Measurements from ENCODE around the gene RASIP1.
A peak's percentile ranks its signal among the peaks of the same experiment; 100 is the strongest.

DNA sequence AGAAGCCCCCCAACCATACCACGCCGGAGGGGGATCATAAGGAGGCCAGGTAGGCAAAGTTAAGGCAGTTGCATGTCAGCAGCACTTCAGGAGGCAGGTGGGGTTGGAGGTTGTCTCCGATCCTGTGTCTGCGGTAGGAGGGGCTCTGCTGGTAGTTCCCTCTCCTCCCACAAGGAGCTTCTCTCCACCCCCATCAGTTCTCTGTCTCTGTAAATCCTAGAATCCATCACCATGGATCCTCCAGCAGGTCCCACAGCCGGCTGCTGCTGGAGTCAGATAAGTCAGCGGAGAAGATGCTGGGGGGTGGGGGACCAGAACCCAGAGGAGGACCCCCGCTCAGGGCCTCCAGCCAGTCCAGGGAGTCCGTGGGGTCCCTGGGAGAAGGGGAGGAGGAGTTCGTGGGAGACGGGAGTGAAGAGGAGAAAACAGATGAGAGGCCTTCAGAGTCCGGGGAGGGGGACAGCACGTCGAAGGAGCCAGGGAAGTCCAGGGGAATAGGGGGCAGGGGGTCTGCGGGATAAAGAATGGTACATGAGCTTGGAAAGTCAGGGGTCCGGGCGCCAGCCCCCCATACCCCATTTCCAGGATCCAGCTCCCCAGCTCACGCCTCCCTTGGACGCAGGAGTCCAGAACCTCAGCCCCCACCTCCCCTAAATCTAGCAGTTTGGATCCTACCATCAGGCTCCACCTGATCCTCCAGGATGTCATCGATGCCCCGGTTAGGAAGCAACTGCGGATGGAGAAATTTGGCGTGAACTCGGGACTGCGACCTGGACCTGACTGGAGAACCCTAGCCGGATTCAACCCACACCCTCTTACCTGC, 27.2 kb downstream of the RASIP1 start:
- no peak for TF ChIP-seq POLR2A (IDR thresholded peaks at IDR 0.05)
- TF ChIP-seq, protein P1, sequence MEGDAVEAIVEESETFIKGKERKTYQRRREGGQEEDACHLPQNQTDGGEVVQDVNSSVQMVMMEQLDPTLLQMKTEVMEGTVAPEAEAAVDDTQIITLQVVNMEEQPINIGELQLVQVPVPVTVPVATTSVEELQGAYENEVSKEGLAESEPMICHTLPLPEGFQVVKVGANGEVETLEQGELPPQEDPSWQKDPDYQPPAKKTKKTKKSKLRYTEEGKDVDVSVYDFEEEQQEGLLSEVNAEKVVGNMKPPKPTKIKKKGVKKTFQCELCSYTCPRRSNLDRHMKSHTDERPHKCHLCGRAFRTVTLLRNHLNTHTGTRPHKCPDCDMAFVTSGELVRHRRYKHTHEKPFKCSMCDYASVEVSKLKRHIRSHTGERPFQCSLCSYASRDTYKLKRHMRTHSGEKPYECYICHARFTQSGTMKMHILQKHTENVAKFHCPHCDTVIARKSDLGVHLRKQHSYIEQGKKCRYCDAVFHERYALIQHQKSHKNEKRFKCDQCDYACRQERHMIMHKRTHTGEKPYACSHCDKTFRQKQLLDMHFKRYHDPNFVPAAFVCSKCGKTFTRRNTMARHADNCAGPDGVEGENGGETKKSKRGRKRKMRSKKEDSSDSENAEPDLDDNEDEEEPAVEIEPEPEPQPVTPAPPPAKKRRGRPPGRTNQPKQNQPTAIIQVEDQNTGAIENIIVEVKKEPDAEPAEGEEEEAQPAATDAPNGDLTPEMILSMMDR (IDR thresholded peaks at IDR 0.05 in 8 of 11, conservative IDR thresholded peaks at IDR 0.05 in 3 of 11) = peak in 1 of 11 experiments; percentile 12
- no peak for TF ChIP-seq POLR2AphosphoS5 (IDR thresholded peaks at IDR 0.05)

Measured in spleen (tissue), 7 donors.